Activated naive CD4-positive, alpha-beta T cell (primary cell): ENCODE results near the gene OR10G6.
"Not testable (repeated sequence)": the region's sequence is repeated elsewhere in the genome, so short reads cannot be mapped to it uniquely, and the experiment has no call there.

Source experiments
- DNase-seq, 4 experiments: peaks; one replicate each; lab custom pipeline; 2025; lab: John Stamatoyannopoulos, UW

OR10G6 gene

GRCh38 chr11:123995119-123995518, at the start of gene OR10G6:
TSS of gene OR10G6 (minus strand) at chr11:123995161. CDS start at chr11:123995161, 0 bp downstream.
- no peak for DNase-seq

- no peak for DNase-seq
Observed at GRCh38 chr11:124043420-124043819, 48.5 kb upstream of the OR10G6 start.

- no peak for DNase-seq
Observed at GRCh38 chr11:124041254-124041653, 46.3 kb upstream of the OR10G6 start, which contains the start of gene OR10G7. TSS of gene OR10G7 (minus strand) at chr11:124041325. CDS start at chr11:124039001, 2,324 bp downstream.

- DNase-seq, result no peak
Observed at GRCh38 chr11:124039557-124039956, 44.6 kb upstream of the OR10G6 start.

GRCh38 chr11:124036666-124037065, 41.7 kb upstream of the OR10G6 start:
- no peak for DNase-seq

GRCh38 chr11:124026498-124026897, 31.5 kb upstream of the OR10G6 start, which contains the start of gene OR10G8:
TSS of gene OR10G8 (plus strand) at chr11:124026798. CDS start at chr11:124029623, 2,825 bp downstream.
- DNase-seq, result no peak

- not testable (repeated sequence) for DNase-seq
Observed at GRCh38 chr11:124015837-124016236, 20.9 kb upstream of the OR10G6 start.

- DNase-seq, result no peak
Observed at GRCh38 chr11:124012697-124013096, 17.7 kb upstream of the OR10G6 start, which contains the start of gene OR10G4. TSS of gene OR10G4 (plus strand) at chr11:124012997. CDS start at chr11:124015575, 2,578 bp downstream.

- no peak for DNase-seq
Observed at GRCh38 chr11:123979311-123979710, 15.7 kb downstream of the OR10G6 start.

- DNase-seq, result no peak
Observed at GRCh38 chr11:123977731-123978347, 17.1 kb downstream of the OR10G6 start, which contains the start of gene OR10S1. TSS of gene OR10S1 (minus strand) at chr11:123977781. CDS start at chr11:123977664, 117 bp downstream.

- no peak for DNase-seq
Observed at GRCh38 chr11:123976770-123977560, 18.0 kb downstream of the OR10G6 start.

- DNase-seq, result no peak
Observed at GRCh38 chr11:123973816-123974215, 21.1 kb downstream of the OR10G6 start.

GRCh38 chr11:123956752-123957151, 38.2 kb downstream of the OR10G6 start:
- no peak for DNase-seq

GRCh38 chr11:123945132-123945531, 49.8 kb downstream of the OR10G6 start:
- DNase-seq, result no peak
